H1 (cell line): ENCODE results near the gene GP5. TPM values are rescaled to one million over a fixed set of nuclear protein-coding genes. Genes with fewer than 3 reads are reported as not detected.

ENCODE experiments used
- KDM4A ChIP-seq: IDR thresholded peaks from one replicate; pipeline ENCODE4 v1.7.1; 2012; ENCODE audit warnings: low read depth, mild to moderate bottlenecking, moderate library complexity, low read length, inconsistent platforms; ENCODE audit not compliant: severe bottlenecking
- polyA plus RNA-seq, 7 experiments: library from polyadenylated mRNA; depleted of rRNA in 3 of 7; stranded (reverse) in 5 of 7; unstranded in 2 of 7; fragments of >200 nt in 5 of 7; fragments of 200-250 nt in 2 of 7; gene quantifications; 1 replicate in 5 of 7; 2 replicates in 1 of 7; 4 replicates in 1 of 7; pipeline versions ENCODE4 v1.2.1 to v1.2.3, GENCODE V29; 2011 to 2013; ENCODE audit warnings: missing spikeins in 2 of 7, mixed read lengths in 2 of 7
- total RNA-seq: library from RNA; stranded (reverse); fragmentation: NEBNext Ultra II Directional; extraction: Animal tissue kit (Norgen Biotek cat#: 25700); gene quantifications from 2 replicates; pipeline ENCODE4 v1.2.1, GENCODE V29; 2021

The GP5 gene
- total and polyA plus RNA-seq, 2 of the 8 experiments (the other 6 are each of a cell fraction or from before 2014, with no cell fraction given): 0.13 to 0.14 TPM

DNA sequence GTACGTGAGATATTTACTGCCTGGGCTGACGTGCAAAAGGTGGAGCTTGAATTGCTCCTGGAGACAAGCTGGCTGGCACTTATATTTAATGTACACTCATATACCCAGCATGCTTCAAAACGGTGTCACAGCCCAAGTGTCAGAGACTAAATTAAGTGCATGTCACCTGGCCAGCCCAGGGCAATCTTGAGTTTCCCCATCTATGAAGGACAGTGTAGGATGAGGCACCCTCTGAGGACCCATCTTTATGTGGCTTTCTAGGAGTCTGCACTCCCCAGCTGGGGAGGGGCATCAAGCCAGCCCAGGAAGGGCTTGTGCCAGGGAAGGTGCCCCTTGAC, 34.8 kb downstream of the GP5 start (continued):
- no peak for TF ChIP-seq KDM4A
